Right atrium auricular region (tissue), 2 donors: ENCODE results near the gene GSC2. TPM values are rescaled to one million over a fixed set of nuclear protein-coding genes. Genes with fewer than 3 reads are reported as not detected.

ENCODE experiments used
- DNase-seq: peaks from one replicate; pipeline ENCODE4 v3.0.0-alpha.2; 2019; ENCODE audit warnings: low spot score
- H3K27ac ChIP-seq, 2 donors: fragments of 200-600 bp; sonication (generic); 1 replicate in 1 of 2; 2 replicates in 1 of 2; pipeline ENCODE4 v1.5.1; 2016 to 2019
- H3K27me3 ChIP-seq, 2 donors: fragments of 200-600 bp; sonication (generic); one replicate each; pipeline versions ENCODE4 v1.5.1 to v1.6.0; 2017 to 2019
- H3K36me3 ChIP-seq: fragments of 200-600 bp; sonication (generic); one replicate; pipeline ENCODE4 v1.5.1; 2016
- H3K4me1 ChIP-seq, 2 donors: fragments of 200-600 bp; sonication (generic); one replicate each; pipeline versions ENCODE4 v1.5.1 to v1.6.0; 2017 to 2019
- H3K4me3 ChIP-seq, 2 donors: fragments of 200-600 bp; sonication (generic); 1 replicate in 1 of 2; 2 replicates in 1 of 2; pipeline ENCODE4 v1.5.1; 2017 to 2019; ENCODE audit warnings: mild to moderate bottlenecking in 1 of 2, moderate library complexity in 1 of 2
- H3K9me3 ChIP-seq, 2 donors: fragments of 200-600 bp; sonication (generic); one replicate each; pipeline ENCODE4 v1.5.1; 2019
- CTCF ChIP-seq, 2 donors: fragments of 200-600 bp; sonication (generic); IDR thresholded peaks; one replicate each; pipeline ENCODE4 v1.5.1; 2019; ENCODE audit warnings: antibody characterized with exemption in 2 of 2
- total RNA-seq, 2 donors: library from RNA; depleted of rRNA; stranded (reverse); fragments of >200 nt; gene quantifications; one replicate each; pipeline ENCODE4 v1.1.0, GENCODE V29; 2016

The GSC2 gene
- total RNA-seq, 2 donors from 2014 or later = not detected

- no peak for DNase-seq
- H3K36me3 ChIP-seq = peaks cover 53% of the 10 kb centered on the region
- H3K27me3 ChIP-seq = no peaks in the 10 kb centered on the region
Measured at GRCh38 chr22:19133561-19133960, 16.5 kb downstream of the GSC2 start.

GRCh38 chr22:19132693-19133400 is 17.2 kb downstream of the GSC2 start:
- TF ChIP-seq CTCF (IDR thresholded peaks at IDR 0.05) = no peak
- H3K4me1 ChIP-seq = no peaks in the 10 kb centered on the region
- H3K9me3 ChIP-seq = no peaks in the 10 kb centered on the region
- peaks cover 45% of the 10 kb centered on the region for H3K36me3 ChIP-seq
- no peaks in the 10 kb centered on the region for H3K27me3 ChIP-seq
- no peak overlapping the region for H3K27ac ChIP-seq
- H3K4me3 ChIP-seq = no peak overlapping the region
- no peak for DNase-seq

More at GRCh38 chr22:19133561-19133960, 16.5 kb downstream of the GSC2 start:
- Histone ChIP-seq H3K4me1 (no peaks in the 10 kb centered on the region), H3K4me3 (no peak overlapping the region), H3K9me3 (no peaks in the 10 kb centered on the region), H3K27ac (no peak overlapping the region)
- TF ChIP-seq CTCF (IDR thresholded peaks at IDR 0.05) = no peak

- Histone ChIP-seq H3K4me1 (no peaks in the 10 kb centered on the region), H3K9me3 (no peaks in the 10 kb centered on the region), H3K4me3 (no peak overlapping the region), H3K27ac (no peak overlapping the region), H3K36me3 (peaks cover 38% of the 10 kb centered on the region), H3K27me3 (no peaks in the 10 kb centered on the region)
- DNase-seq = no peak
- TF ChIP-seq CTCF (IDR thresholded peaks at IDR 0.05) = no peak
Measured at GRCh38 chr22:19132153-19132552, 17.9 kb downstream of the GSC2 start.

- no peak for DNase-seq
- H3K27me3 ChIP-seq = no peaks in the 10 kb centered on the region
- peaks cover 33% of the 10 kb centered on the region for H3K36me3 ChIP-seq
- TF ChIP-seq CTCF (IDR thresholded peaks at IDR 0.05) = no peak
- H3K4me3 ChIP-seq = no peak overlapping the region
- H3K4me1 ChIP-seq = no peaks in the 10 kb centered on the region
- H3K9me3 ChIP-seq = no peaks in the 10 kb centered on the region
- no peak overlapping the region for H3K27ac ChIP-seq
Measured at GRCh38 chr22:19131685-19132015, 18.4 kb downstream of the GSC2 start.

GRCh38 chr22:19130959-19131684 is 19.0 kb downstream of the GSC2 start, which contains the start of gene TSSK2:
Gene TSSK2, plus strand, starts transcription at chr22:19131308. Its CDS starts 92 bp downstream, at chr22:19131400.
- H3K9me3 ChIP-seq = no peaks in the 10 kb centered on the region
- no peak for DNase-seq
- peaks cover 30% of the 10 kb centered on the region for H3K36me3 ChIP-seq
- TF ChIP-seq CTCF (IDR thresholded peaks at IDR 0.05) = no peak
- no peak within 1 kb of the TSS for H3K4me3 ChIP-seq
- H3K4me1 ChIP-seq = no peaks in the 10 kb centered on the region
- H3K27me3 ChIP-seq = no peaks in the 10 kb centered on the region
- H3K27ac ChIP-seq = no peak within 1 kb of the TSS
